T-helper 17 cell (primary cell): ENCODE measurements around the gene LGR6. TPM values are rescaled to one million over a fixed set of nuclear protein-coding genes. Genes with fewer than 3 reads are reported as not detected.
A peak's percentile ranks its signal among the peaks of the same experiment; 100 is the strongest.

Source experiments
- ATAC-seq: fragments of 150-1000 bp; cut with Tn5 transposase; 2 replicates; pipeline ENCODE4 v1.10.0; 2021; ENCODE audit warnings: mild to moderate bottlenecking, moderate library complexity
- DNase-seq, 3 donors: peaks; one replicate each; pipeline versions ENCODE4 v3.0.0 to v3.0.0-alpha.2; 2020 to 2021
- H3K9me3 ChIP-seq: one replicate; pipeline ENCODE4 v1.7.0; 2013; ENCODE audit warnings: low read length, mild to moderate bottlenecking; ENCODE audit not compliant: control insufficient read depth, poor library complexity, severe bottlenecking
- H3K27ac Mint-ChIP-seq: one replicate; pipeline ENCODE4 v1.8.0; 2022; ENCODE audit warnings: mild to moderate bottlenecking, moderate library complexity, mixed read lengths
- H3K27me3 Mint-ChIP-seq: one replicate; pipeline ENCODE4 v1.8.0; 2022; ENCODE audit warnings: mixed read lengths
- H3K36me3 Mint-ChIP-seq: one replicate; pipeline ENCODE4 v1.8.0; 2022; ENCODE audit warnings: low read depth, mixed read lengths
- H3K4me1 Mint-ChIP-seq: one replicate; pipeline ENCODE4 v1.8.0; 2022; ENCODE audit warnings: mild to moderate bottlenecking, mixed read lengths
- H3K4me3 Mint-ChIP-seq: one replicate; pipeline ENCODE4 v1.8.0; 2022; ENCODE audit warnings: mild to moderate bottlenecking, moderate library complexity, mixed read lengths
- total RNA-seq, 4 donors: library from RNA in 2 of 4; stranded (reverse) in 2 of 4; gene quantifications; one replicate each; pipeline ENCODE4 v1.2.3 and lab custom pipeline; 2022 to 2026

The LGR6 gene
- total RNA-seq, 2 donors from 2014 or later, result 0.13 to 0.25 TPM

- no peaks in the 10 kb centered on the region for H3K9me3 ChIP-seq
- H3K27ac Mint-ChIP-seq, result no peak overlapping the region
- no peak overlapping the region for H3K4me3 Mint-ChIP-seq
- peaks cover 8% of the 10 kb centered on the region for H3K4me1 Mint-ChIP-seq
- H3K36me3 Mint-ChIP-seq, result peaks cover 5% of the 10 kb centered on the region
- H3K27me3 Mint-ChIP-seq, result peaks cover 41% of the 10 kb centered on the region
- DNase-seq (no peak), ATAC-seq (no peak)
Measured at GRCh38 chr1:202276081-202276715, 82.6 kb downstream of the LGR6 start.

GRCh38 chr1:202276920-202277319 lies 83.3 kb downstream of the LGR6 start:
- H3K9me3 ChIP-seq, result no peaks in the 10 kb centered on the region
- Mint-ChIP-seq H3K4me1 (peaks cover 8% of the 10 kb centered on the region), H3K4me3 (no peak overlapping the region), H3K36me3 (peaks cover 5% of the 10 kb centered on the region), H3K27ac (no peak overlapping the region), H3K27me3 (peaks cover 40% of the 10 kb centered on the region)
- ATAC-seq, result no peak
- DNase-seq, result no peak

- Mint-ChIP-seq H3K27ac (no peak overlapping the region), H3K36me3 (peaks cover 5% of the 10 kb centered on the region), H3K27me3 (peaks cover 29% of the 10 kb centered on the region), H3K4me1 (peaks cover 18% of the 10 kb centered on the region), H3K4me3 (no peak overlapping the region)
- DNase-seq, result no peak
- no peaks in the 10 kb centered on the region for H3K9me3 ChIP-seq
- ATAC-seq, result no peak
Measured at GRCh38 chr1:202278751-202279150, 85.2 kb downstream of the LGR6 start.

GRCh38 chr1:202279806-202280205 lies 86.2 kb downstream of the LGR6 start:
- no peak overlapping the region for H3K27ac Mint-ChIP-seq
- no peak overlapping the region for H3K4me3 Mint-ChIP-seq
- no peaks in the 10 kb centered on the region for H3K9me3 ChIP-seq
- H3K27me3 Mint-ChIP-seq, result peaks cover 25% of the 10 kb centered on the region
- peaks cover 21% of the 10 kb centered on the region for H3K4me1 Mint-ChIP-seq
- peaks cover 5% of the 10 kb centered on the region for H3K36me3 Mint-ChIP-seq
- DNase-seq (no peak), ATAC-seq (no peak)

GRCh38 chr1:202280595-202280994 lies 87.0 kb downstream of the LGR6 start:
- H3K36me3 Mint-ChIP-seq, result peaks cover 5% of the 10 kb centered on the region
- peaks cover 21% of the 10 kb centered on the region for H3K4me1 Mint-ChIP-seq
- DNase-seq, result no peak
- H3K27me3 Mint-ChIP-seq, result peaks cover 22% of the 10 kb centered on the region
- no peaks in the 10 kb centered on the region for H3K9me3 ChIP-seq
- no peak overlapping the region for H3K27ac Mint-ChIP-seq
- no peak for ATAC-seq
- H3K4me3 Mint-ChIP-seq, result no peak overlapping the region

- peaks cover 5% of the 10 kb centered on the region for H3K36me3 Mint-ChIP-seq
- H3K4me3 Mint-ChIP-seq, result no peak overlapping the region
- no peak overlapping the region for H3K27ac Mint-ChIP-seq
- peaks cover 19% of the 10 kb centered on the region for H3K4me1 Mint-ChIP-seq
- H3K9me3 ChIP-seq, result no peaks in the 10 kb centered on the region
- no peak for ATAC-seq
- no peak for DNase-seq
- H3K27me3 Mint-ChIP-seq, result peaks cover 19% of the 10 kb centered on the region
Measured at GRCh38 chr1:202281316-202282024, 87.9 kb downstream of the LGR6 start.

- H3K27me3 Mint-ChIP-seq, result peaks cover 19% of the 10 kb centered on the region
- peaks cover 5% of the 10 kb centered on the region for H3K36me3 Mint-ChIP-seq
- no peak for DNase-seq
- H3K4me3 Mint-ChIP-seq, result no peak overlapping the region
- H3K9me3 ChIP-seq, result no peaks in the 10 kb centered on the region
- no peak overlapping the region for H3K27ac Mint-ChIP-seq
- no peak for ATAC-seq
- H3K4me1 Mint-ChIP-seq, result peaks cover 19% of the 10 kb centered on the region
Measured at GRCh38 chr1:202282025-202282371, 88.4 kb downstream of the LGR6 start.

GRCh38 chr1:202282596-202283283 lies 89.1 kb downstream of the LGR6 start:
- peaks cover 5% of the 10 kb centered on the region for H3K36me3 Mint-ChIP-seq
- no peak overlapping the region for H3K27ac Mint-ChIP-seq
- ATAC-seq (no peak), DNase-seq (no peak)
- no peaks in the 10 kb centered on the region for H3K9me3 ChIP-seq
- H3K4me1 Mint-ChIP-seq, result peaks cover 19% of the 10 kb centered on the region
- no peak overlapping the region for H3K4me3 Mint-ChIP-seq
- H3K27me3 Mint-ChIP-seq, result peaks cover 19% of the 10 kb centered on the region

GRCh38 chr1:202283379-202283844 lies 89.8 kb downstream of the LGR6 start:
- DNase-seq (no peak), ATAC-seq (peak; percentile 66)
- no peaks in the 10 kb centered on the region for H3K9me3 ChIP-seq
- H3K4me1 Mint-ChIP-seq, result peaks cover 22% of the 10 kb centered on the region
- peak overlapping the region; percentile 1 for H3K27ac Mint-ChIP-seq
- peak overlapping the region; percentile 45 for H3K4me3 Mint-ChIP-seq
- peaks cover 24% of the 10 kb centered on the region for H3K27me3 Mint-ChIP-seq
- peaks cover 5% of the 10 kb centered on the region for H3K36me3 Mint-ChIP-seq

GRCh38 chr1:202283991-202284390 lies 90.4 kb downstream of the LGR6 start:
- Mint-ChIP-seq H3K4me3 (peak overlapping the region; percentile 45), H3K4me1 (peaks cover 22% of the 10 kb centered on the region), H3K27ac (peak overlapping the region; percentile 1), H3K36me3 (peaks cover 3% of the 10 kb centered on the region), H3K27me3 (peaks cover 30% of the 10 kb centered on the region)
- no peaks in the 10 kb centered on the region for H3K9me3 ChIP-seq
- no peak for ATAC-seq
- DNase-seq, result no peak

GRCh38 chr1:202285908-202286307 lies 92.3 kb downstream of the LGR6 start:
- ATAC-seq (no peak), DNase-seq (no peak)
- H3K4me1 Mint-ChIP-seq, result peaks cover 18% of the 10 kb centered on the region
- peaks cover 28% of the 10 kb centered on the region for H3K27me3 Mint-ChIP-seq
- H3K9me3 ChIP-seq, result no peaks in the 10 kb centered on the region
- no peak overlapping the region for H3K4me3 Mint-ChIP-seq
- H3K36me3 Mint-ChIP-seq, result peaks cover 3% of the 10 kb centered on the region
- no peak overlapping the region for H3K27ac Mint-ChIP-seq

GRCh38 chr1:202286622-202287097 lies 93.1 kb downstream of the LGR6 start:
- H3K27me3 Mint-ChIP-seq, result peaks cover 27% of the 10 kb centered on the region
- ATAC-seq, result no peak
- H3K4me1 Mint-ChIP-seq, result peaks cover 18% of the 10 kb centered on the region
- no peaks in the 10 kb centered on the region for H3K9me3 ChIP-seq
- H3K36me3 Mint-ChIP-seq, result peaks cover 3% of the 10 kb centered on the region
- no peak for DNase-seq
- no peak overlapping the region for H3K4me3 Mint-ChIP-seq
- H3K27ac Mint-ChIP-seq, result no peak overlapping the region

GRCh38 chr1:202287196-202287595 lies 93.6 kb downstream of the LGR6 start:
- H3K9me3 ChIP-seq, result no peaks in the 10 kb centered on the region
- ATAC-seq (no peak), DNase-seq (no peak)
- H3K4me3 Mint-ChIP-seq, result no peak overlapping the region
- H3K27me3 Mint-ChIP-seq, result peaks cover 27% of the 10 kb centered on the region
- H3K4me1 Mint-ChIP-seq, result peaks cover 18% of the 10 kb centered on the region
- H3K27ac Mint-ChIP-seq, result no peak overlapping the region
- peaks cover 3% of the 10 kb centered on the region for H3K36me3 Mint-ChIP-seq
